Measurements from ENCODE around the gene CD8A.

GRCh38 chr2:86744152-86744551, 46.6 kb downstream of the CD8A start:
- no peak for TF ChIP-seq CTCF (IDR thresholded peaks at IDR 0.05; ENCODE audit: insufficient read depth, low read depth, low read length)
- no peak for TF ChIP-seq EZH2 (IDR thresholded peaks at IDR 0.05; ENCODE audit: insufficient read depth, low read length)

Measured in astrocyte (in vitro differentiated cells and primary cell).